GOT3 (cell line): ENCODE results near the gene TGFB1.
A peak's percentile ranks its signal among the peaks of the same experiment; 100 is the strongest.
"Not testable (repeated sequence)": the region's sequence is repeated elsewhere in the genome, so short reads cannot be mapped to it uniquely, and the experiment has no call there.

ENCODE experiments used
- DNase-seq: peaks from one replicate; lab custom pipeline; 2025; ENCODE audit warnings: mixed read lengths; lab: John Stamatoyannopoulos, UW

TGFB1 gene

GRCh38 chr19:41353466-41354342 lies at the start of gene TGFB1:
TSS of gene TGFB1 (minus strand) at chr19:41353922. CDS start at chr19:41353044, 878 bp downstream.
- peak; percentile 66 for DNase-seq

GRCh38 chr19:41402010-41402409 lies 48.3 kb upstream of the TGFB1 start:
- DNase-seq = no peak

GRCh38 chr19:41401483-41401882 lies 47.8 kb upstream of the TGFB1 start:
- DNase-seq = no peak

GRCh38 chr19:41399525-41399924 lies 45.8 kb upstream of the TGFB1 start:
- no peak for DNase-seq

GRCh38 chr19:41399091-41399490 lies 45.4 kb upstream of the TGFB1 start:
- no peak for DNase-seq

- no peak for DNase-seq
Measured at GRCh38 chr19:41398598-41398997, 44.9 kb upstream of the TGFB1 start.

- DNase-seq = no peak
Measured at GRCh38 chr19:41398050-41398418, 44.3 kb upstream of the TGFB1 start.

GRCh38 chr19:41397086-41398049 lies 43.6 kb upstream of the TGFB1 start, which contains the start of the genes BCKDHA and EXOSC5:
TSS of gene BCKDHA (plus strand) at chr19:41397818. CDS start at chr19:41397828, 10 bp downstream.
TSS of gene EXOSC5 (minus strand) at chr19:41397359. CDS start at chr19:41397328, 31 bp downstream.
- peak; percentile 92 for DNase-seq

- no peak for DNase-seq
Measured at GRCh38 chr19:41395355-41395754, 41.6 kb upstream of the TGFB1 start.

GRCh38 chr19:41392775-41393174 lies 39.1 kb upstream of the TGFB1 start:
- no peak for DNase-seq

GRCh38 chr19:41391618-41392017 lies 37.9 kb upstream of the TGFB1 start:
- DNase-seq = no peak

GRCh38 chr19:41386442-41386841 lies 32.7 kb upstream of the TGFB1 start:
- no peak for DNase-seq

GRCh38 chr19:41384351-41384750 lies 30.6 kb upstream of the TGFB1 start:
- no peak for DNase-seq

- not testable (repeated sequence) for DNase-seq
Measured at GRCh38 chr19:41381536-41381935, 27.8 kb upstream of the TGFB1 start.

GRCh38 chr19:41377977-41378709 lies 24.4 kb upstream of the TGFB1 start:
- DNase-seq = no peak

- no peak for DNase-seq
Measured at GRCh38 chr19:41376998-41377365, 23.3 kb upstream of the TGFB1 start.

- DNase-seq = no peak
Measured at GRCh38 chr19:41376241-41376997, 22.7 kb upstream of the TGFB1 start, which contains the start of gene TMEM91. TSS of gene TMEM91 (plus strand) at chr19:41376533. CDS start at chr19:41378310, 1,777 bp downstream.

GRCh38 chr19:41373993-41374392 lies 20.3 kb upstream of the TGFB1 start:
- no peak for DNase-seq

GRCh38 chr19:41372501-41372900 lies 18.8 kb upstream of the TGFB1 start:
- DNase-seq = no peak

GRCh38 chr19:41371541-41371940 lies 17.8 kb upstream of the TGFB1 start:
- DNase-seq = no peak

- DNase-seq = not testable (repeated sequence)
Measured at GRCh38 chr19:41371119-41371518, 17.4 kb upstream of the TGFB1 start.
